GM12873 (cell line): ENCODE results near the gene SUMO3.

Experiments used
- CTCF ChIP-seq: IDR thresholded peaks from 2 replicates; pipeline ENCODE4 v1.5.1; 2012; ENCODE audit warnings: low read depth, mild to moderate bottlenecking, moderate library complexity, low read length, control low read depth; ENCODE audit not compliant: insufficient read depth; ENCODE audit errors: missing control alignments

The SUMO3 gene

GRCh38 chr21:44791246-44791645, 26.6 kb downstream of the SUMO3 start:
- no peak for TF ChIP-seq CTCF

GRCh38 chr21:44790368-44790767, 27.5 kb downstream of the SUMO3 start:
- TF ChIP-seq CTCF = no peak

GRCh38 chr21:44789880-44790279, 28.0 kb downstream of the SUMO3 start:
- no peak for TF ChIP-seq CTCF

- TF ChIP-seq CTCF = no peak
Observed at GRCh38 chr21:44785620-44786335, 32.1 kb downstream of the SUMO3 start.

GRCh38 chr21:44784810-44785209, 33.1 kb downstream of the SUMO3 start:
- no peak for TF ChIP-seq CTCF

GRCh38 chr21:44783020-44783696, 34.7 kb downstream of the SUMO3 start:
- TF ChIP-seq CTCF = no peak

GRCh38 chr21:44780767-44781459, 36.9 kb downstream of the SUMO3 start:
- TF ChIP-seq CTCF = no peak
